OCI-LY1 (cell line): ENCODE results near the gene WWOX.

ENCODE experiments used
- CTCF ChIP-seq: fragments of 200-600 bp; sonication (generic), shearing (Covaris generic); IDR thresholded peaks from 2 replicates; pipeline ENCODE4 v1.5.1; 2017; ENCODE audit warnings: mild to moderate bottlenecking, antibody characterized with exemption, low read length, moderate library complexity, mixed read lengths
- EZH2 ChIP-seq: fragments of 200-600 bp; sonication (generic), shearing (Covaris generic); IDR thresholded peaks from 2 replicates; pipeline ENCODE4 v1.8.0; 2017; ENCODE audit warnings: borderline replicate concordance, mixed run types, mild to moderate bottlenecking, antibody characterized with exemption, low read length, moderate library complexity, mixed read lengths

- TF ChIP-seq CTCF (no peak), EZH2 (no peak)
These were observed 605.0 kb downstream of the WWOX start for GRCh38 chr16:78704416-78704815.
